HG03175 (cell line): ENCODE data around the gene NAA80.

Experiments used
- ATAC-seq: cut with Tn5 transposase; IDR thresholded peaks from one replicate; pipeline ENCODE4 v1.9.1; 2021; ENCODE audit warnings: mild to moderate bottlenecking, moderate library complexity; ENCODE audit not compliant: unreplicated experiment

The NAA80 gene

GRCh38 chr3:50260027-50260941, 38.9 kb downstream of the NAA80 start:
- peak; percentile 84 for ATAC-seq

DNA sequence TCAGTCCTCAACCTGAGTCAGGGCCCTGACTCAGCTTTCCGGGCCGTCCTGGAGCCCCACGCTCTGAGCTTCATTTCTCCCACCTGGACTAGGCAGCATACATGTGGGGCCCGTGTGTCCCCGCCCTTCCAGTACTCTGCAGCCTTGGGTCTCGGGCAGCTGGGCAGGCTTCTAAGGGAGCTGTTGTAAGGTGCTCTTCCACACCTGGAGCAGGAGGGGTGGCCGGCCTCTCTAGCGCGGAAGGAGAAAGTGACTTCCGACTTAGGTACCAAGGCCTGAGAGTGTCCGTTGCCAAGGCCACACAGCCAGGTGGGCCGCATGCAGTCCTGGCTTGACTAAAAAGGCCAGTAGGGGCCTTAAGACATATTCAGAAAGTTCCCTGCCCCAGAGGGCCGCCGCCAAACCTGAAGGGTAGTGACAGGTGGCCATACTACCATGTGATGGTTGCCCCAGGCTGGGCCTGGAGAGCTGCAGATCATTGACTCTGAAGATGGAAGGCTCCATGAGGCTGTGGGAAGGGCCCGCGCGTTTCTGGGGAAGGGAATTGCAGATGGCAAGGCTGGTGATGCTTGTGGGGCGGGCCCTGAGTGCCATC, 39.7 kb downstream of the NAA80 start:
- ATAC-seq, result peak; percentile 15

GRCh38 chr3:50258979-50259378, 40.2 kb downstream of the NAA80 start:
- ATAC-seq, result no peak

- ATAC-seq, result no peak
Observed at GRCh38 chr3:50258029-50258680, 41.0 kb downstream of the NAA80 start.

GRCh38 chr3:50256978-50257890, 42.0 kb downstream of the NAA80 start:
- ATAC-seq, result no peak

DNA sequence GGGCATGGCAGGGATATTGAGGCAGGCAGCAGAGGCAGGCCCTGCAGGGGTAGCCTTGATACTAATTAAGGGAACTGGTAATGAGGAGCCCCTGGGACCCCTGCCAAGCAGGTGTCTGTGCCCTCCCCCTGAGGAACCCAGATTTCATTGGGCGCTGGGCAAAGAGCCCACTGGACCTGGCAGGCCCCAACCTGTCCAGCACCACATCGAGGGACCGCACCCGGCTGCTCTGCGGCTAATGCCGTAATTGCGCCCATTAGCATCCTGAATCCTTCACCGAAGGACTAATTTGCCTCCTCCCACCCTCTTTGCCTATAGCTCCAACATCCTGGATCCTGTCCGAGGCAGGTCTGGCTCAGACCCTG, 44.0 kb downstream of the NAA80 start:
- ATAC-seq, result no peak

DNA sequence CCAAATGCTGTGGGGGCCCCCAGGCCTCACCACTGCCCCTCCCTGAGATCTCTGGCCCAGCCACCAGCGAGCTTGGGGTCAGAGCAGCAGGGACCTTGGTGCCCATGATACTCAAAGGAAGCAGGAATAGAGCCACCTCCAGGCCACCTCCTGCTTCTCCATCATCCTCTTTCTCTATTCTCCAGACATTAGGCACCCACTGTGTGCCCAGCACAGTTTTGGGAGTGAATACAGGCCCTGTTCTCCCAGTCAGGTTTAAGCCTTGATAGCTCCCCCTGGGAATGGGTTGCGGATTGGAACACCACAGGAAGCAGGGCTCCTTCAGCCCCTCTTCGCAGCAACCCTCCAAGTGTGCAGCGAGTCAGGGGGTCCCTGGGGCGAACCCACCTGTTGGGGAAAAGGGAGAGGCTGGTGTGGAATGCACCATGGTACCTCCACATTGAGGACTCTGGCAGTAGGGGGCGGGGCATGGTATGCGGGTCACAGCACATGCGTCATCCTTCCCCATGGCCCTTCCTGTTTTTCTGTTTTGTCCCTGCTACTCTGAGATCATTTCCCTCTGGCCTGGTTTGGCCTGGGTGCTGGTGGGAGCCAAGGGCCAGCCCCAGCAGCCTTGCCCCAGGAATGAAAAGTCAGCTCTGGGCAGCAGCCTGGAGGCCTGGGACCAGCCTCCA, 44.5 kb downstream of the NAA80 start:
- ATAC-seq, result no peak

- no peak for ATAC-seq
Observed at GRCh38 chr3:50251220-50251619, 48.0 kb downstream of the NAA80 start.

DNA sequence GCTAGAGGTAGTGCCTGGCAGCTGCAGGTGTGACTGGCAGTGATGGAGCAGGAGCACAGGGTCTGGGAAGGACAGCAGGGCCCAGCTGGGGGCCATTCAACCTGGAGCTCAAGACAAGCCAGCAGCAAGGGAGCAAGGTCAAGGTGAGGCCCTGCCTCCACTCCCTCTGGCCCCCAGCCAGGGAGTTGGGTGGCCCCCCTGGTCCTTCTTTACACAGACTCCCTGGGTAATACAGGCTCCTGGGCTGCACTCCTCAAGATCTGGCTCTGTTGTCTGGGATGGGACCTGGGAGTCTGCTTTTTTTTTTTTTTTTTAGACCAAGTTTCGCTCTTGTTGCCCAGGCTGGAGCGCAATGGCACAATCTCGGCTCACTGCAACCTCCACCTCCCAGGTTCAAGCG, 48.7 kb downstream of the NAA80 start:
- ATAC-seq, result no peak

GRCh38 chr3:50249457-50249856, 49.7 kb downstream of the NAA80 start:
- ATAC-seq, result no peak

DNA sequence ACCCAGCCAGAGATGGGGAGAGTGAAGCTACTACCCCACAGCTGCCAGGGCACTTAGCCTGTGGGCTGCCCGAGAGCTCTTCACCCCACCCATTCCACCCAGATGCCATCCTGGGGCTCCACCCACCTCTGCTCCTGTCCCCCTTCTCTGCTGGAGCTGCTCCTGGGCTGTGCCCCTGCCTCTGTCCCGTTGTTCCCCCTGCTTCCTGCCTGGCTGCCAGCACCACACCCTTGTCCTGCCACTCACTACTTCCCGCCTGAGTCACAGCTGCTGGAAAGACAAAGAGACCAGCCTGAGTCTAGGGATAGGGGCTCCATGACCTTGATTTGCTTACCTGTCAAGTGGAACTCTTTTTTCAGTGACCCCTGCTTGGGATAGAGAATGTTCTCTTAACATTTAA, 50.8 kb downstream of the NAA80 start:
- no peak for ATAC-seq

DNA sequence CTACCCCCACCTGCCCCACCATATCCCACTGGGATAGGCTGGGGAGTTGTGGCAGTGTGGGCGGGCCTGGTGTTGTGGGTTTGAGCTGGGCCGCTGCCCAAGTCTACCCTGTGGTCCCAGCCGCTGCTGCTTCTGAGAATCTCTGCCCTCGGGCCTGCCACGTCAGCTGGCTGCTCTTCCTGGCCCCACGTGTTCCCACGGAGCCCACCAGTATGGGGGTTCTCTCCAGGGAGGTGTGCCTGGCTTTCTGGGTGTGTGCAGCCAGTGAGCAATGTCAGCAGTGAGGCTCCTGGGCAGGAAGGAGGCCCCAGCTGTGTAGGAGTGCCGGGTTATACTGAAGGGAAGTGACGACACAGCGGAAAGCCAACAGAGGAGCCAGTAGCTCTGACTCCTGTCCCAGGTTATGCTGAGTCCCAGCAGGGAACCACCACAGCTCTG, 52.7 kb downstream of the NAA80 start:
- peak; percentile 49 for ATAC-seq
